WTC11 (cell line): ENCODE results near the gene ARMC2.

Experiments used
- ATF1 ChIP-seq: sonication (generic); formaldehyde crosslinking; IDR thresholded peaks from 2 replicates; pipeline ENCODE4 v1.8.1; 2023; ENCODE audit warnings: mild to moderate bottlenecking, moderate library complexity, missing genetic modification reagents
- FOXJ3 ChIP-seq: sonication (generic); formaldehyde crosslinking; IDR thresholded peaks from 2 replicates; pipeline ENCODE4 v1.9.0; 2021; ENCODE audit warnings: missing genetic modification reagents, mild to moderate bottlenecking, borderline replicate concordance
- MYBL2 ChIP-seq: sonication (generic); formaldehyde crosslinking; IDR thresholded peaks from 2 replicates; pipeline ENCODE4 v1.8.1; 2023; ENCODE audit warnings: mild to moderate bottlenecking, moderate library complexity, missing genetic modification reagents
- NR3C1 ChIP-seq: sonication (generic); formaldehyde crosslinking; conservative IDR thresholded peaks from 2 replicates; pipeline ENCODE4 v1.8.1; 2023; ENCODE audit warnings: low read depth, mild to moderate bottlenecking, missing genetic modification reagents
- SMAD3 ChIP-seq: sonication (generic); formaldehyde crosslinking; IDR thresholded peaks from 2 replicates; pipeline ENCODE4 v1.8.0; 2022; ENCODE audit warnings: missing genetic modification reagents, mild to moderate bottlenecking, borderline replicate concordance
- ZNF232 ChIP-seq: sonication (generic); formaldehyde crosslinking; IDR thresholded peaks from 2 replicates; pipeline ENCODE4 v1.8.0; 2022; ENCODE audit warnings: mild to moderate bottlenecking, missing genetic modification reagents
- ZNF423 ChIP-seq: fragments of 250-450 bp; sonication (Bioruptor Pico); IDR thresholded peaks from 2 replicates; pipeline ENCODE4 v2.1.2; 2022; ENCODE audit warnings: mild to moderate bottlenecking, moderate library complexity
- ZNF671 ChIP-seq: fragments of 250-450 bp; sonication (Bioruptor Pico); IDR thresholded peaks from 2 replicates; pipeline ENCODE4 v1.8.0; 2021; ENCODE audit warnings: mild to moderate bottlenecking
- TF ChIP-seq, protein P1 (sequence below): fragments of 200-600 bp; IDR thresholded peaks from 2 replicates; pipeline ENCODE4 v1.8.0; 2022; ENCODE audit warnings: antibody characterized with exemption
- TF ChIP-seq, protein P2 (sequence below): sonication (generic); formaldehyde crosslinking; IDR thresholded peaks from 2 replicates; pipeline ENCODE4 v1.8.0; 2022; ENCODE audit warnings: mild to moderate bottlenecking, missing genetic modification reagents
- TF ChIP-seq, protein P3 (sequence below): sonication (generic); formaldehyde crosslinking; conservative IDR thresholded peaks from 2 replicates; pipeline ENCODE4 v1.8.1; 2023; ENCODE audit warnings: mild to moderate bottlenecking, low read depth, missing genetic modification reagents, moderate library complexity
- TF ChIP-seq, protein P4 (sequence below): fragments of 250-450 bp; sonication (Bioruptor Pico); IDR thresholded peaks from 2 replicates; pipeline ENCODE4 v1.9.0; 2021; ENCODE audit warnings: mild to moderate bottlenecking
- TF ChIP-seq, protein P5 (sequence below): sonication (generic); formaldehyde crosslinking; IDR thresholded peaks from 2 replicates; pipeline ENCODE4 v1.8.1; 2022; ENCODE audit warnings: mild to moderate bottlenecking, moderate library complexity, missing genetic modification reagents

DNA sequence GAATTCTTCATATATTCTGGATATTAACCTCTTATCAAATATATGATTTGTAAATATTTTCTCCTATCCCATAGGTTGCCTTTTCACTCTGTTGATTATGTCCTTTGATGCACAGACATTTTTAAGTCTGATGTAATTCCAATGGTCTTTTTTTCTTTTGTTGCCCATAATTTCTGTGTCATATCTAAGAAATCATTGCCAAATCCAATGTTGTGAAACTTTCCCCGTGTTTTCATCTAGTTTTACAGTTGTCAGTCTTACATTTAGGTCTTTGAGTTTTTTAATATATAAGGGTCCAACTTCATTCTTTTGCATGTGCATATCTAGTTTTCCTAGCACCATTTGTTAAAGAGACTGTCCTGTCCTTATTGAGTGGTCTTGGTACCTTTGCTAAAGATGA lies 134.9 kb downstream of the ARMC2 start:
- TF ChIP-seq, protein P1, sequence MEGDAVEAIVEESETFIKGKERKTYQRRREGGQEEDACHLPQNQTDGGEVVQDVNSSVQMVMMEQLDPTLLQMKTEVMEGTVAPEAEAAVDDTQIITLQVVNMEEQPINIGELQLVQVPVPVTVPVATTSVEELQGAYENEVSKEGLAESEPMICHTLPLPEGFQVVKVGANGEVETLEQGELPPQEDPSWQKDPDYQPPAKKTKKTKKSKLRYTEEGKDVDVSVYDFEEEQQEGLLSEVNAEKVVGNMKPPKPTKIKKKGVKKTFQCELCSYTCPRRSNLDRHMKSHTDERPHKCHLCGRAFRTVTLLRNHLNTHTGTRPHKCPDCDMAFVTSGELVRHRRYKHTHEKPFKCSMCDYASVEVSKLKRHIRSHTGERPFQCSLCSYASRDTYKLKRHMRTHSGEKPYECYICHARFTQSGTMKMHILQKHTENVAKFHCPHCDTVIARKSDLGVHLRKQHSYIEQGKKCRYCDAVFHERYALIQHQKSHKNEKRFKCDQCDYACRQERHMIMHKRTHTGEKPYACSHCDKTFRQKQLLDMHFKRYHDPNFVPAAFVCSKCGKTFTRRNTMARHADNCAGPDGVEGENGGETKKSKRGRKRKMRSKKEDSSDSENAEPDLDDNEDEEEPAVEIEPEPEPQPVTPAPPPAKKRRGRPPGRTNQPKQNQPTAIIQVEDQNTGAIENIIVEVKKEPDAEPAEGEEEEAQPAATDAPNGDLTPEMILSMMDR: no peak
- TF ChIP-seq ATF1 (CRISPR knock-in tag) (no peak), ZNF232 (no peak), ZNF671 (CRISPR knock-in tag) (no peak), MYBL2 (no peak), FOXJ3 (no peak), ZNF423 (CRISPR knock-in tag) (no peak), SMAD3 (no peak), NR3C1 (no peak)
- TF ChIP-seq, protein P2, sequence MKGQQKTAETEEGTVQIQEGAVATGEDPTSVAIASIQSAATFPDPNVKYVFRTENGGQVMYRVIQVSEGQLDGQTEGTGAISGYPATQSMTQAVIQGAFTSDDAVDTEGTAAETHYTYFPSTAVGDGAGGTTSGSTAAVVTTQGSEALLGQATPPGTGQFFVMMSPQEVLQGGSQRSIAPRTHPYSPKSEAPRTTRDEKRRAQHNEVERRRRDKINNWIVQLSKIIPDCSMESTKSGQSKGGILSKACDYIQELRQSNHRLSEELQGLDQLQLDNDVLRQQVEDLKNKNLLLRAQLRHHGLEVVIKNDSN (CRISPR knock-in tag): no peak
- TF ChIP-seq, protein P3, sequence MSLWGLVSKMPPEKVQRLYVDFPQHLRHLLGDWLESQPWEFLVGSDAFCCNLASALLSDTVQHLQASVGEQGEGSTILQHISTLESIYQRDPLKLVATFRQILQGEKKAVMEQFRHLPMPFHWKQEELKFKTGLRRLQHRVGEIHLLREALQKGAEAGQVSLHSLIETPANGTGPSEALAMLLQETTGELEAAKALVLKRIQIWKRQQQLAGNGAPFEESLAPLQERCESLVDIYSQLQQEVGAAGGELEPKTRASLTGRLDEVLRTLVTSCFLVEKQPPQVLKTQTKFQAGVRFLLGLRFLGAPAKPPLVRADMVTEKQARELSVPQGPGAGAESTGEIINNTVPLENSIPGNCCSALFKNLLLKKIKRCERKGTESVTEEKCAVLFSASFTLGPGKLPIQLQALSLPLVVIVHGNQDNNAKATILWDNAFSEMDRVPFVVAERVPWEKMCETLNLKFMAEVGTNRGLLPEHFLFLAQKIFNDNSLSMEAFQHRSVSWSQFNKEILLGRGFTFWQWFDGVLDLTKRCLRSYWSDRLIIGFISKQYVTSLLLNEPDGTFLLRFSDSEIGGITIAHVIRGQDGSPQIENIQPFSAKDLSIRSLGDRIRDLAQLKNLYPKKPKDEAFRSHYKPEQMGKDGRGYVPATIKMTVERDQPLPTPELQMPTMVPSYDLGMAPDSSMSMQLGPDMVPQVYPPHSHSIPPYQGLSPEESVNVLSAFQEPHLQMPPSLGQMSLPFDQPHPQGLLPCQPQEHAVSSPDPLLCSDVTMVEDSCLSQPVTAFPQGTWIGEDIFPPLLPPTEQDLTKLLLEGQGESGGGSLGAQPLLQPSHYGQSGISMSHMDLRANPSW (CRISPR knock-in tag): no peak
- TF ChIP-seq, protein P4, sequence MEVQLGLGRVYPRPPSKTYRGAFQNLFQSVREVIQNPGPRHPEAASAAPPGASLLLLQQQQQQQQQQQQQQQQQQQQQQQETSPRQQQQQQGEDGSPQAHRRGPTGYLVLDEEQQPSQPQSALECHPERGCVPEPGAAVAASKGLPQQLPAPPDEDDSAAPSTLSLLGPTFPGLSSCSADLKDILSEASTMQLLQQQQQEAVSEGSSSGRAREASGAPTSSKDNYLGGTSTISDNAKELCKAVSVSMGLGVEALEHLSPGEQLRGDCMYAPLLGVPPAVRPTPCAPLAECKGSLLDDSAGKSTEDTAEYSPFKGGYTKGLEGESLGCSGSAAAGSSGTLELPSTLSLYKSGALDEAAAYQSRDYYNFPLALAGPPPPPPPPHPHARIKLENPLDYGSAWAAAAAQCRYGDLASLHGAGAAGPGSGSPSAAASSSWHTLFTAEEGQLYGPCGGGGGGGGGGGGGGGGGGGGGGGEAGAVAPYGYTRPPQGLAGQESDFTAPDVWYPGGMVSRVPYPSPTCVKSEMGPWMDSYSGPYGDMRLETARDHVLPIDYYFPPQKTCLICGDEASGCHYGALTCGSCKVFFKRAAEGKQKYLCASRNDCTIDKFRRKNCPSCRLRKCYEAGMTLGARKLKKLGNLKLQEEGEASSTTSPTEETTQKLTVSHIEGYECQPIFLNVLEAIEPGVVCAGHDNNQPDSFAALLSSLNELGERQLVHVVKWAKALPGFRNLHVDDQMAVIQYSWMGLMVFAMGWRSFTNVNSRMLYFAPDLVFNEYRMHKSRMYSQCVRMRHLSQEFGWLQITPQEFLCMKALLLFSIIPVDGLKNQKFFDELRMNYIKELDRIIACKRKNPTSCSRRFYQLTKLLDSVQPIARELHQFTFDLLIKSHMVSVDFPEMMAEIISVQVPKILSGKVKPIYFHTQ (CRISPR knock-in tag): no peak
- TF ChIP-seq, protein P5, sequence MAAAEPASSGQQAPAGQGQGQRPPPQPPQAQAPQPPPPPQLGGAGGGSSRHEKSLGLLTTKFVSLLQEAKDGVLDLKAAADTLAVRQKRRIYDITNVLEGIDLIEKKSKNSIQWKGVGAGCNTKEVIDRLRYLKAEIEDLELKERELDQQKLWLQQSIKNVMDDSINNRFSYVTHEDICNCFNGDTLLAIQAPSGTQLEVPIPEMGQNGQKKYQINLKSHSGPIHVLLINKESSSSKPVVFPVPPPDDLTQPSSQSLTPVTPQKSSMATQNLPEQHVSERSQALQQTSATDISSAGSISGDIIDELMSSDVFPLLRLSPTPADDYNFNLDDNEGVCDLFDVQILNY (CRISPR knock-in tag): no peak
